HG03460 (cell line): ENCODE results near the gene PALM3.
A peak's percentile ranks its signal among the peaks of the same experiment; 100 is the strongest.
"Not testable (repeated sequence)": the region's sequence is repeated elsewhere in the genome, so short reads cannot be mapped to it uniquely, and the experiment has no call there.

Source experiments
- ATAC-seq: cut with Tn5 transposase; IDR thresholded peaks from one replicate; pipeline ENCODE4 v1.9.1; 2021; ENCODE audit not compliant: unreplicated experiment

PALM3 gene

GRCh38 chr19:14035159-14035558 lies 26.7 kb downstream of the PALM3 start:
- not testable (repeated sequence) for ATAC-seq

- no peak for ATAC-seq
Observed at GRCh38 chr19:14033946-14034345, 27.9 kb downstream of the PALM3 start.

GRCh38 chr19:14031719-14032480 lies 30.0 kb downstream of the PALM3 start, which contains the start of gene IL27RA:
Gene IL27RA, plus strand, starts transcription at chr19:14031762. Its CDS starts 111 bp downstream, at chr19:14031873.
- ATAC-seq = peak; percentile 54

GRCh38 chr19:14030997-14031718 lies 30.7 kb downstream of the PALM3 start:
- no peak for ATAC-seq

- no peak for ATAC-seq
Observed at GRCh38 chr19:14028901-14029300, 33.0 kb downstream of the PALM3 start.

GRCh38 chr19:14027856-14028450 lies 33.9 kb downstream of the PALM3 start, which contains the start of gene RLN3:
Gene RLN3, plus strand, starts transcription at chr19:14028148. Its CDS starts 57 bp downstream, at chr19:14028205.
- ATAC-seq = no peak

GRCh38 chr19:14026652-14027192 lies 35.2 kb downstream of the PALM3 start:
- ATAC-seq = not testable (repeated sequence)

GRCh38 chr19:14023404-14024235 lies 38.3 kb downstream of the PALM3 start:
- ATAC-seq = no peak

- ATAC-seq = no peak
Observed at GRCh38 chr19:14022469-14022868, 39.4 kb downstream of the PALM3 start.

- no peak for ATAC-seq
Observed at GRCh38 chr19:14021474-14021873, 40.4 kb downstream of the PALM3 start.

- not testable (repeated sequence) for ATAC-seq
Observed at GRCh38 chr19:14019739-14020138, 42.1 kb downstream of the PALM3 start.

- ATAC-seq = no peak
Observed at GRCh38 chr19:14019100-14019499, 42.8 kb downstream of the PALM3 start.

GRCh38 chr19:14015524-14016035 lies 46.3 kb downstream of the PALM3 start:
- no peak for ATAC-seq

GRCh38 chr19:14012378-14012915 lies 49.4 kb downstream of the PALM3 start:
- no peak for ATAC-seq

- ATAC-seq = peak; percentile 28
Observed at GRCh38 chr19:14006766-14007562, 54.9 kb downstream of the PALM3 start.

- ATAC-seq = peak; percentile 75
Observed at GRCh38 chr19:14006085-14006765, 55.7 kb downstream of the PALM3 start, which contains the start of gene RFX1. Gene RFX1, minus strand, starts transcription at chr19:14006320. Its CDS starts 12,477 bp downstream, at chr19:13993843.

- no peak for ATAC-seq
Observed at GRCh38 chr19:14005349-14006084, 56.4 kb downstream of the PALM3 start.
